Right renal cortex interstitium (tissue), 3 donors: Measurements from ENCODE around the gene SRRM2. TPM values are rescaled to one million over a fixed set of nuclear protein-coding genes. Genes with fewer than 3 reads are reported as not detected.

Experiments
- DNase-seq, 3 donors: peaks; one replicate each; pipeline ENCODE4 v3.0.0-alpha.2; 2013; ENCODE audit warnings: low read depth in 3 of 3, low spot score in 2 of 3
- polyA plus RNA-seq, 3 donors: library from polyadenylated mRNA; unstranded; fragments of 120-200 nt; gene quantifications; one replicate each; pipeline ENCODE4 v1.2.1, GENCODE V29; 2013; ENCODE audit not compliant: insufficient read length in 3 of 3

Gene SRRM2
- polyA plus RNA-seq, 3 donors: 383 to 548 (median 392) TPM

DNA sequence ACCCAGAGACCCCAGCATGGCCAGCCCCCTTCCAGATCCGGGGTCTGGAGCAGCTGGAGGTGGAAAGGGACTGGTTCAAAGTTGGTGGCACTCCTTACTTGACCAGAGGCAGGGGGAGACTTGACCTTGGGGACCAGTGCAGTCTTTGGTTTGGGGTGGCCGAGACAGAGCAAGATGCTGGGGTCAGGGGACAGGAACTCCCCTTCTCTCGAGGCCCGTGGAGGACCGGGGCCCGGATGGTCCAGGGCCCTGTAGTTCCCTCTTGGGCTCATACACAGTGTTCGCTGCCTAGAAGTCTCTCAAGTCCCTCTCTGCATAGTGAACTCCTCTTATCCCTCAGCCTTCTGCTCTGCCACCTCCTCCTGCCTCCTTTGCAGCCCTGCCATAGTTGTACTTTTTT lies 35.5 kb downstream of the SRRM2 start:
- no peak for DNase-seq

DNA sequence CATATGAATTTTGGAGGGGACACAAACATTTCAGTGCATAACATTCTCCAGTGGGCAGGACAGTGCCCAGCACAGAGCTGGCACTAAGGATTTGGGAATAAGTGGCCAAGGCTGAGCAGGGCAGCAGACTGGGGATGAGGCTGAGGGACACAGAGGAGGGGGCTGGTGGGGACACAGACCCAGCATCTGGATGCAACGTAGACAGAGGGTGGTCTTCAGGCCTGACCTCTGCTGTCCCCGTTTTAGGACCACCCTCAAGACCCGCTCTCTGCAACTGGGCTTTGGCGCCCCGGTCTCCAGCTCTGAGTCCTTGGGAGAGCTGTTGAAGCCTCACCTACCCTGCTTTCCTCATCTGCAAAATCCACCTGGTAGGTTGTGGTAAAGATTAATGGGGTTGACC lies 38.2 kb downstream of the SRRM2 start:
- DNase-seq: no peak

DNA sequence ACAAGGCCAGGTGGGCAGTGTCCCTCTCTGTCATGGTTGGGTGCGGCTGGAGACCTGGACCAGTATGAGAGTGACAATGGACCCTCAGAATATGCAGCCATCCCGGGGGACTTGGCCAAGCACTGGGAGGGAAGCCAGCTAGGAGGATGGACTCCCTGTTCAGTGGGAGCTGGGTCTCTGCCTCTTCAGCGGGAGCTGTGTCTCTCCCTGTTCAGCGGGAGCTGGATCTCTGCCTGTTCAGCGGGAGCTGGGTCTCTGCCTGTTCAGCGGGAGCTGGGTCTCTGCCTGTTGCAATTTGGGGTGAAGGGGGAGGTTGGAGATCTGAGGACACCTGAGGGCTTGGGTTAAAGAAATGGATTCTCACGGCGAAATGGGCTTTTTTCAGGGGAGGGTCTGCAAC lies 38.7 kb downstream of the SRRM2 start:
- DNase-seq: no peak

DNA sequence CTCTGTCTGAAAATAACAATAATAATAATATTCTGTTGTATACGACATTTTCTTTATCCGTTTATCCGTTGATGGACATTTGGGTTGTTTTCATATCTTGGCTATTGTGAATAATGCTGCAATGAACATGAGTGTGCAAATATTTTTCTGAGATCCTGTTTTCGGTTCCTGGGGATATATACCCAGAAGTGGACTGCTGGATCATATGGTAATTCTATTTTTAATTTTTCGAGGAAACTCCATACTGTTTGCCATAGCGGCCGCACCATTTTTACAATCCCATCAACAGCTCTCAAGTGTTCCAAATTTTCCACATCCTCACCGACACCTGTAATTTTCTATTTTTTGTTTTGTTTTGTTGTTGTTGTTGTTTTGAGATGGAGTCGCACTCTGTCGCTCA lies 40.5 kb downstream of the SRRM2 start:
- no peak for DNase-seq

DNA sequence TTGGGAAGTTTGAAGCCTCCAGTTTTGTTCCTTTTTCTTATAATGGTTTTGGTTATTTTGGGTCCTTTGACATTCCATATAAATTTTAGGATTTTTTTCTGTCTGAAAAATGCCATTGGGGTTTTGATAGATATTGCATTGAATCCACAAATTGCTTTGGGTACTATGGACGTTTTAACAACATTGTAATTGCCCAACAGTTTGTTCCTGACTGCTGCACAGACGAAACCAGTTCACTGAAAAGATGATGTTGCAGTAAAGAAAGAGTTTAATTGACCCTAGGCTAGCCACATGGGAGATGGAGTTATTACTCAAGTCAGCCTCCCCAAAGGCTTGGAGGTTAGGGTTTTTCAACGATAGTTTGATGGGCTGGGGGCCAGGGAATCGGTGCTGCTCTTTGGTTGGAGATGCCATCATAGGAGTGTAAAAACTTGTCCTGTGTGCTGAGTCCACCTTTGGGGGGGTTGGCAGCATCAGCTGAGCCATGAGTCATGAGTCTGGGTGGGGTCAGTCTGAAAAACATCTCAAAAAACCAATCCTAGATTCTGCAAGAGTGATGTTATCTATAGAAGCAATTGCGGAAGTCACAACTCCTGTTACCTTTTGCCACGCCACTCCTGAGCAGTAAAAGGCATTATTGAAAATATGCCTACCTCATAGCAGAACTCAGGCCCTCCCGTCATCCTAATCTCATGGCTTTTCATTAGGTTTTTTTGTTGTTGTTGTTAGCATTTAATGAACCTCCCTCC lies 43.1 kb downstream of the SRRM2 start:
- DNase-seq: no peak

DNA sequence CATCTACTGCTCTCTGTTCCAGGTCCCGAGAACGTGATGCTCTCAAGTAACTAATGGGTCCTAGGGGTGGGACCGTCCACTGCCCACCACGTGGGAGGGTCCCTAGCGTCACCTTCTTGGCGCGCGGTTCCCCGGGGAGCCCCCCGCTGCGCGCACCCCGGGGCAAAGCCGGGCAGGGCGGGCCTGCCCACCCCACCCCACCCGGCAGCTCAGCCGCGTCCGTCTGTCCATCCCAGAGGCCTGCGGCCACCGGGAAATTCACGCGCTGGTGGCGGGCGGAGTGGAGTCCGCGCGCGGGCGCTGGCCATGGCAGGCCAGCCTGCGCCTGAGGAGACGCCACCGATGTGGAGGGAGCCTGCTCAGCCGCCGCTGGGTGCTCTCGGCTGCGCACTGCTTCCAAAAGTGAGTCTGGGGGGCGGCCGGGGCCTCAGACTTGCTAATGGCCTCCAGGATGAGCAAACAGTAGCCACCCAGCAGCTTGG lies 46.3 kb downstream of the SRRM2 start:
- no peak for DNase-seq

DNA sequence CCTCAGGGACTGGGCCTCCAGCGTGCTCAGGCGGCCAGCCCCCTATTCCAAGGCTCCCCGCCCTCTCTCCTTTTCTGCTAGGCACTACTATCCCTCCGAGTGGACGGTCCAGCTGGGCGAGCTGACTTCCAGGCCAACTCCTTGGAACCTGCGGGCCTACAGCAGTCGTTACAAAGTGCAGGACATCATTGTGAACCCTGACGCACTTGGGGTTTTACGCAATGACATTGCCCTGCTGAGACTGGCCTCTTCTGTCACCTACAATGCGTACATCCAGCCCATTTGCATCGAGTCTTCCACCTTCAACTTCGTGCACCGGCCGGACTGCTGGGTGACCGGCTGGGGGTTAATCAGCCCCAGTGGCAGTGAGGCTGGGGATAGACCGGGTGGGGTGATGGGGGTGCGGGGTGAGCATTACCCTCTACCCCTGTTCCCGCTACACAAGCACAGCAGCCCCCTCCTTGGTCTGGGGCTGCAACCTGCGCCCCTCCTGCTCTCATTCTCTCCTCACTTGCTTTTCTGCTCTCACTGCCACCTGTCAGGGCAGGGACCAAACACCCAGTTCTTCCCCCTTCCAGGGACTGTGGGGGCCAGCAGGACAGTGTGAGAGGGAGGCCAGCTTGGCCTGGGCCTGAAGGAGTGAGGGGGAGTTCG lies 46.9 kb downstream of the SRRM2 start:
- no peak for DNase-seq

DNA sequence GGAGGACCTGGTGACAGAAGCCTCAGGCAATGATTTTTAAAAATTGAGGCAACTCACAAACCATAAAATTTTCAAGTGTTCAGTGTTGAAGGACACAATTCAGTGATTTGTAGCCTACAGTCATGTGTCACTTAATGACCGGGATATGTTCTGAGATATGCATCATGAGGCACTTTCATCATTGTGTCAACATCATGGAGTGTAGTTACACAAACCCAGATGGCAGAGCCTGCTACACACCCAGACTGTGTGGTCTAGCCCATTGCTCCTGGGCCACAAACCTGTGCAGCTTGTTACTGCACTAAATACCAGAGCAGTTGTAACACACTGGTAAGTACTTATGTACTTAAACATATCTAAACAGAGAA lies 47.4 kb downstream of the SRRM2 start:
- no peak for DNase-seq

DNA sequence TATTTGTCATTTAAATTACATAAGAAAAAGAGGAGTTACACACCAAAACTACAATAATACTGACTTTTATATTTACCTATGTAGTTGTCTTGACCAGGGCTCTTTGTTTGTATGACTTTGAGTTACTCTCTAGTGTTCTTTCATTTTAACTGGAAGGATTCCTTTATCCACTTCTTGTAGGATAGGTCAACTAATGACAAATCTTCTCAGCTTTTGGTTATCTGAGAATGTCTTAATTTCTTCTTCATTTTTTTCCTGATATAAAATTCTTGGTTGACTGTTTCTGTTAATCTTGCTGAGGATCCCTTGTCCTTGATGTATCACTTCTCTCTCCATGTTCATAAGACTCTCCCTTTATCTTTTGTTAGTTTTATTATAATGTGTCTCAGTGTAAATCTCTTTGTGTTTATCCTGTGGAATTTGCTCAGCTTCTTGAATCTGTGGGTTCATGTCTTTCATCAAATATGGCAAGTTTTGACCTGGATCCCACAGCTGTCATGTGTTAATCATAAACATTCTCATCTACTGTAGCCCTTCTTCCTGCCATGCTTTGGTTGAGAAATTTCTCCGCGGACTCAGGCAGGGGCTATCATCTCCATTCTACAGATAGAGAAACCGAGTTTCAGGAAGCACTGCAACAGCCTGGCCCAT lies 51.2 kb downstream of the SRRM2 start:
- DNase-seq: no peak

DNA sequence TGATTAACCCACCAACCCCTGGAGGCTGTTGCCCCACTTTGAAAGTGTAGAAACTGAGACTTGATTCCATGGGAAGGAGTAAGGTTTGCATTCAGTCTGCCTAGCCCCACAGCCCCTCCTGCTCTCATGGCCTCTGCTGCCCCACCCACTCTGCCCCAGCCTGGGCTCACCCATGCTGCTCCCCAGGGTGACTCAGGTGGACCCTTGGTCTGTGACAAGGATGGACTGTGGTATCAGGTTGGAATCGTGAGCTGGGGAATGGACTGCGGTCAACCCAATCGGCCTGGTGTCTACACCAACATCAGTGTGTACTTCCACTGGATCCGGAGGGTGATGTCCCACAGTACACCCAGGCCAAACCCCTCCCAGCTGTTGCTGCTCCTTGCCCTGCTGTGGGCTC lies 52.3 kb downstream of the SRRM2 start:
- DNase-seq: no peak

DNA sequence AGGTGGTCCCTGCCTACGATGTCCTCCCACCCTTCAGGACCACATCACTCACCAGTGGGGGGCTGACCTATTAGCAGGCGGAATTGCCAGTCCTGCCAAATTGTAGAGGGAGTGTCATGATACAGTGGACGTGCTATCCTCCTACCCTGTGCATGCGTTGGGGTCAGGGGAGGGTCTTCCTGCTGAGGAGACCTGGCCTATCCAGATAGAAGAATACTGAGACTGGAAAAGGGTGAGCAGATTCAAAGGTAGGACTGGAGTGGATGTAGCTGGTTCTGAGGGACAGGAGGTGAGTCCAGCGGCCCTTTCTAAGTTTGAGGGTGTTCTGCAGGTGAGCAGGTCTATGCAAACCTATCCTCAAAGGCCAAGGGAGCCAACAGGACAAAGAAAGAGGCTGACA lies 53.8 kb downstream of the SRRM2 start:
- DNase-seq: no peak

DNA sequence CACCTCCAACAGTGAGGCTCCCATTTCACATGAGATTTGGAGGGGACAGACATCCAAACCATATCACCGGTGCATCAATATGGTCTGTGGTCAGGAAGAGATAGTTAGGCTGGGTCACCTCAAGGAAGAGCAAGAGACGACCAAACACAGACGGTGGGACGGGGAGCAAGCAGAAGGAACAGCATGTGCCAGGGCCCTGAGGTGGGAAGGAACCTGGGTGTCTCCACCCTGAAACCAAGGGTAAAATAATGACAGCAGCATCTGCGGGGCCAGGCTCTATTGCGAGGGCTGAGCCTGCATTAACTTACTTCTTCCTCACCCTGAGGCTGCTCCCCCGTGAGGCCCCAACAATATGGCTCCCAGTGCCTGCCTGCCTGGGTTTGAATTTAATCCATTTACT lies 55.7 kb downstream of the SRRM2 start:
- DNase-seq: no peak

DNA sequence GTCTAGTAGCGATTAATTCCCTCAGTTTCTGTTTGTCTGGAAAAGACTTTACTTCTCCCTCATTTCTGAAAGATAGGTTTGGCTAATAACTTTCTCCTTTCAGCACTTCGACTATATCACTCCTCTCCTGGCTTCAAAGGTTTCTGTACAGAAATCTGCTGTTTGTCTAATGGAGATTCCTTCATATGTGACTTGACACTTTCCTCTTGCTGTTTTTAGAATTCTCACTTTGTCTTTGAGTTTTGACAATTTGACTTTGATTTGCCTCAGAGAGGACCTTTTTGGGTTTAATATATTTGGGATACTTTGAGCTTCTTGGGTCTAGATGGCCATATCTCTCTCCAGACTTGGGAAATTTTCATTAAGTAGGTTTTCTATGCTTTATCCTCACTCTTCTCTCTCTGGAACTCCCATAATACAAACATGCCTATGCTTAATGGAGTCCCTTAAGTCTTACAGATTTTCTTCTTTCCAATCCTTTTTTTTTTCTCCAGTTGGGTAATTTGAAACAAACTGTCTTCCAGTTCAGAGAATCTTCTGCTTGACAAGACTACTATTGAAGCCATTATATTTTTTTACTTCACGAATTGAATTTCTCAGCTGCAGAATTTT lies 56.8 kb downstream of the SRRM2 start:
- DNase-seq: no peak

DNA sequence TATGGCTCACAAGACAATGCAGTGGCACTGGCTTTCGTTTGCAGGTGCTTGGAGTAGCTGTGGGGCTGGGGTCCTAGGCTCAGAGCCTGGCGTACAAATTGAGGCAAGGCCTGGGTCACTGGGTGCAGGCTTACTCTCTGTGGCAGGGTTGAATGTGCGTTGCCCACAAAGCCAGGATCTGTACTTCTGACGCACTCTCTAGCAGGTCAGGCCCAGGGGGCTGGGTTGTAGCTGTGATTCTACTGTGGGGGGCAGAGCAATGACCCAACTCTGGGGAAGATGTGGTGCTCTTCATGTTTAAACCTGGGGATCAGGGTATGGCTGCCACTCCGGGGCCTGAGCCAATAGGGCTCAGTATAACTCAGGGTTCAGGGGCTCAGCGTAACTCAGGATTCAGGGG lies 58.2 kb downstream of the SRRM2 start:
- DNase-seq: no peak

DNA sequence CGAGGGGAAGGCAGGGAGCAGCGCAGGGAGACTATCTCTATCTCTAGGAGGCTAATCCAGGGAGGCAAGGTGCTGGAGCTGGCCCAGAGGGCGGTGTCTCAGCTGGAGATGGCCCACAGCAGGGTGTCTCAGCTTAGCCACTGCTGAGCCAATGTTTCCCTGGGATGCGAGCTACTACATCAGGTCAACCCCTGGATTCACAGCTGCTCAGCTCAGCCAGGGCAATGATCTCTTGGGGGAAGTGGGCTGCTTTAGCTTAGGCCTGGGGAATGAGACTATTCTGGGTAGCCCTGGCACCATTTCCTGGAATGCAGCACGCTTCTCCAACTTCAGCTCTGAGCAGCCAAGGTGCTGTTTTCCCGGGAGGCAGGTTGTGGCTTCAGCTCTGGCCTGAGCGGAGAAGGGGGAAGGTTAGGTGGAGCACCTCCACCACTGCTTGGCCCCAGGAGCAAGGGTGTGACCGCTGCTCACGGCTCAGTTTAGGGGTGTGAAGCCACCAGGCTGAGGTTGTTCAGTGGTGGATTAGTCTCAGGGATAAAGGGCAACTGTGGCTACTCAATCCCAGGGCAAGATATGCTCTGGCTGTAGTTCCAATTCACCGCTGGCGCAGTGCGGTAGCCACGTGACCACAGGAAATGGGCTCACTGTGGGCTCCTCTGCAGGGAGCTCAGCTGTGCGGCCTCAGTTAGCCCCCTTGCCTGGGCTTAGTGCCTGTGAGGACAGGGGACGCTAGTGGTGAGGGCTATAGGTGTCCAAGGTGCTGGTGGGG lies 59.4 kb downstream of the SRRM2 start:
- DNase-seq: no peak

DNA sequence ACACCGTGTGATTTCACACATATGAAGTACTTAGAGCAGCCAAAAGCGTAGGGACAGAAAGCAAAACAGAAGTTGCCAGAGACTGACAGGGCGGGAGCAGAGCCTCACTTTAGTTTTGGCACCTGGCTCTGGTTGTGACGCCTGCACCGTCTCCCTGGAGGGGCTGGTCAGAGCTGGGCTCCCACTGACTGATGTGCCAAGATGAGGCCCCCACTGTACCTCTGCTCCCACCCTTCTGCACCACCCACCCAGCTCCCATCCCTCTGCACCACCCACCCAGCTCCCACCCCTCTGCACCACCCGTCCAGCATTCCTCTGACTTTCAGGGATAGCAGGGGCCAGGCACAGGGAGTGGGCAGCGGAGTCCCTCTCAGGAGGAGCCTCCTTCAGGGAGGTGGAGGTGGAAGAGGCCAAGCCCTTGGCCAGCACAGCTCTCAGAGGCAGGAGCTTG lies 61.4 kb downstream of the SRRM2 start:
- DNase-seq: no peak

DNA sequence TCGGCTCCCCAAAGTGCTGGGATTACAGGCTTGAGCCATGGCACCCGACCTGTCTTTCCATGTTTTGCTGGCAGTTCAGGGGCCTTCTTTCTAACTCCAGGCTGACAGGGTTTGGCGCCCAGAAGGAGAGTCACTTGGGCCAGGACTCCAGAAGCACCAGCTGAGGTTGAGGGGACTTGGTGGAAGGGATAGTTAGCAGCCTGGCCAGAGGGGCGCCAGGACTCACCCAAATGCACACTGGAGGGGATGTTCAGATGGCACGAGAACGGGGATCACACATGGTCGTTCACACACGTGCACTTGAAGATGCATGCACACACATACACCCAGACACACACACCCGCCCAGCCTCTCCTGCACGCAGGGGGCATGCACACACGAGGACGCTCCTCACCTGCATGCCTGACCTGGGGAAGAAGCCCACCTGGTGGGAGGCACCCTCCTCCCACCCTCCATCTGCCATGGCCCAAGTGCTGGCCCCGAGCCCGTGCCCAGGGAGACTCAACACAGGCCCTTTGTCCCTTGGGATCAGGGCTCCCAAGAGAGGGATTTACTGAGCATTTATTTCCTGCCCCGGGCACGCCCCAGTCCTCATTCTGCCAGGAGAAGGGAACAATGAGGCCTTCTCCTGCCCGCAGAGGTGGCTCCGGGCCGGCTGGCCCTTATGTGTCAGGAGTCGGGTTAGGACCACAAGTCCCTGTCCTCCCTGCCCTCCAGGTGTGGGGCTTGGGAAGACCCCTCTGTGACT lies 62.3 kb downstream of the SRRM2 start:
- DNase-seq: no peak

DNA sequence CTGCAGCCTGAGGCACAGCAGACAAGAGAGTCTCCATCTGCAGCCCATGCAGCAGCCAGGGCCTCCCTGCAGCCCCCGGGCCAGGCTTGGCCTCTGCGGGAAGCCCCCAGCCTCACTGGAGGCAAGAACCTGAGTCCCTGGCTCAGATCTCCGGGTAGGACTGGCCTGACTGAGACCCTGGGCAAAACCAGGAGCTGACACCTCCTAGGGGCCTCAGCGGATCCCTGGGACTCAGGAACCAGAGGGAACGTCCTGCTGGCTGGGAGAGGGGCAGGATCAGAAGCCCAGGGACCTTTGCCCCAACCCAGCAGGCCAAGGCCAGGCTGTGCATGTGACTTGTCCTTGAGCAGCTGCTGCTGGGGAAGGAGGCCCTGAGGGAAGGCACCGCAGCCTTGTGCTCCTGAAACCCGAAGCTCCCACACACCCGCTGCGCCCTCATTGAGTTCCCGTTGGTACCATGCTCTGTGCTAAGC lies 62.9 kb downstream of the SRRM2 start:
- DNase-seq: no peak

DNA sequence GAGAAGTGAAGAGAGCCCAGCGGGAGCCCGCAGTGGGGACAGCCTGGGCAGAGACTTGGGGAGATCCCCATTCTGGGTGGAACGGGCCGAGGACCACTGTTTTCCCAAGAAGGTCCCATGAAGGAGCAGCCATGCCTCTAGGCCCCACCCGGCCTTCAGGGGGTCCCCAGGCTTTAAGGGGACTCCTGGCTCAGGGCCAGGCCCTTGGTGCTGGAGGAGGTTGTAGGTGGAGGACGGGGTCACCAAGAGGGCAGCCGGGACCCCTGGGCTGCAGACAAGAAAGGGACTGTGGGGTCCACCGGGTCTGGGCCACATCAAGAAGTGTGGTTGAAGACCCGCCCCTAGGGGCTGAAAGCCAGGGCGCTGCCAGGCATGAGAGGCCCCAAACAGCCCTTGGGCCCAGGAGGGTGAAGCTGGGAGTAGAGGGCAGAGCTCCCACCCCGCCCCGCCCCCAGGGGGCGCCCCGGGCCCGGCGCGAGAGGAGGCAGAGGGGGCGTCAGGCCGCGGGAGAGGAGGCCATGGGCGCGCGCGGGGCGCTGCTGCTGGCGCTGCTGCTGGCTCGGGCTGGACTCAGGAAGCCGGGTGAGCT lies 64.4 kb downstream of the SRRM2 start, which contains the start of gene PRSS21:
Gene PRSS21, plus strand, starts transcription at position 487 of the 589 bp plus-strand sequence. Its CDS starts 32 bp downstream, at position 519.
- DNase-seq: no peak
